IMR-90 (cell line): ENCODE results near the gene CDKAL1. TPM values are rescaled to one million over a fixed set of nuclear protein-coding genes. Genes with fewer than 3 reads are reported as not detected.
A peak's percentile ranks its signal among the peaks of the same experiment; 100 is the strongest.

Experiments
- ATAC-seq: fragments of 200-7000 bp; cut with Tn5 transposase; 2 replicates; pipeline ENCODE4 v1.9.1; 2020; ENCODE audit warnings: low read depth, mild to moderate bottlenecking, moderate library complexity
- BruUV-seq: library from RNA; stranded (reverse); fragments of 400-500 nt; replicated peaks from 2 replicates; lab custom pipeline; 2021; lab: Mats Ljungman, UMichigan
- CTCF ChIA-PET: fragments of 300-600 bp; formaldehyde crosslinking; extraction: SDS; loops from one replicate; lab custom pipeline; 2021; ENCODE audit warnings: antibody characterized with exemption; lab: Yijun Ruan, JAX
- POLR2A ChIA-PET: fragments of 300-600 bp; sonication (Branson Sonifier 250); formaldehyde crosslinking; loops from one replicate; lab custom pipeline; 2022; ENCODE audit warnings: antibody characterized with exemption; ENCODE audit not compliant: unreplicated experiment; lab: Charles Lee
- DNase-seq: peaks from one replicate; pipeline ENCODE4 v3.0.0; 2013
- H2AFZ ChIP-seq: replicated peaks from 2 replicates; pipeline ENCODE3; 2013; ENCODE audit warnings: low read length, mild to moderate bottlenecking; ENCODE audit not compliant: poor library complexity
- H2AK5ac ChIP-seq: 2 replicates; pipeline ENCODE4 v1.6.1; 2013; ENCODE audit warnings: low read depth, low read length, inconsistent platforms
- H2AK9ac ChIP-seq: replicated peaks from 2 replicates; pipeline ENCODE3; 2013; ENCODE audit warnings: mild to moderate bottlenecking, low read depth, low read length, moderate library complexity; ENCODE audit not compliant: poor library complexity
- H2BK120ac ChIP-seq: 2 replicates; pipeline ENCODE4 v1.6.1; 2013; ENCODE audit warnings: low read depth, low read length, inconsistent platforms
- H2BK15ac ChIP-seq: 3 replicates; pipeline ENCODE4 v1.6.1; 2013; ENCODE audit warnings: low read depth, low read length, inconsistent platforms
- H2BK20ac ChIP-seq: 2 replicates; pipeline ENCODE4 v1.6.1; 2013; ENCODE audit warnings: low read depth, mild to moderate bottlenecking, inconsistent platforms, low read length, moderate library complexity
- H2BK5ac ChIP-seq: 2 replicates; pipeline ENCODE4 v1.6.1; 2013; ENCODE audit warnings: mild to moderate bottlenecking, low read depth, low read length, inconsistent platforms; ENCODE audit not compliant: poor library complexity, severe bottlenecking
- H3K14ac ChIP-seq: replicated peaks from 2 replicates; pipeline ENCODE4 v1.6.1; 2013; ENCODE audit warnings: low read depth, low read length, inconsistent platforms
- H3K18ac ChIP-seq: 2 replicates; pipeline ENCODE4 v1.6.1; 2013; ENCODE audit warnings: low read depth, low read length, control low read depth
- H3K23ac ChIP-seq: 2 replicates; pipeline ENCODE4 v1.6.1; 2013; ENCODE audit warnings: low read depth, low read length, inconsistent platforms
- H3K27ac ChIP-seq: 2 replicates; pipeline ENCODE4 v1.5.1; 2013; ENCODE audit warnings: mild to moderate bottlenecking, control low read depth, low read length; ENCODE audit not compliant: insufficient read depth
- H3K27me3 ChIP-seq: 2 replicates; pipeline ENCODE4 v1.6.1; 2013; ENCODE audit warnings: low read length; ENCODE audit not compliant: control insufficient read depth, insufficient read depth
- H3K36me3 ChIP-seq: 2 replicates; pipeline ENCODE4 v1.6.1; 2013; ENCODE audit warnings: low read length, mixed read lengths; ENCODE audit not compliant: control insufficient read depth, insufficient read depth
- H3K4ac ChIP-seq: 2 replicates; pipeline ENCODE4 v1.6.1; 2013; ENCODE audit warnings: low read depth, low read length, inconsistent platforms
- H3K4me1 ChIP-seq: 2 replicates; pipeline ENCODE4 v1.6.1; 2013; ENCODE audit warnings: low read length, mixed read lengths; ENCODE audit not compliant: control insufficient read depth, insufficient read depth
- H3K4me2 ChIP-seq: 2 replicates; pipeline ENCODE4 v1.6.1; 2013; ENCODE audit warnings: low read depth, mild to moderate bottlenecking, control low read depth, low read length, moderate library complexity
- H3K4me3 ChIP-seq: 2 replicates; pipeline ENCODE4 v1.5.1; 2013; ENCODE audit warnings: low read depth, mild to moderate bottlenecking, control low read depth, low read length, moderate library complexity; ENCODE audit not compliant: insufficient read depth
- H3K56ac ChIP-seq: 2 replicates; pipeline ENCODE4 v1.6.1; 2013; ENCODE audit warnings: low read length, inconsistent platforms; ENCODE audit not compliant: insufficient read depth; ENCODE audit errors: extremely low read depth
- H3K79me1 ChIP-seq, 2 experiments: 2 replicates each; pipeline ENCODE4 v1.6.1; 2013; ENCODE audit warnings: low read length in 2 of 2, inconsistent platforms in 1 of 2, low read depth in 1 of 2
- H3K9ac ChIP-seq: 2 replicates; pipeline ENCODE4 v1.6.1; 2013; ENCODE audit warnings: low read depth, low read length, control low read depth
- H3K9me1 ChIP-seq: 2 replicates; pipeline ENCODE4 v1.6.1; 2013; ENCODE audit warnings: low read length, inconsistent platforms; ENCODE audit not compliant: insufficient read depth
- H3K9me3 ChIP-seq: 2 replicates; pipeline ENCODE4 v1.6.1; 2013; ENCODE audit warnings: low read length; ENCODE audit not compliant: control insufficient read depth, insufficient read depth
- H4K20me1 ChIP-seq: 2 replicates; pipeline ENCODE4 v1.6.1; 2013; ENCODE audit warnings: low read length, inconsistent platforms; ENCODE audit not compliant: insufficient read depth
- H4K5ac ChIP-seq: 2 replicates; pipeline ENCODE4 v1.6.1; 2013; ENCODE audit warnings: mild to moderate bottlenecking, low read depth, low read length, control low read depth
- H4K8ac ChIP-seq, 2 experiments: 2 replicates each; pipeline ENCODE4 v1.6.1; 2013; ENCODE audit warnings: low read depth in 2 of 2, low read length in 2 of 2, control low read depth in 1 of 2, inconsistent platforms in 1 of 2
- H4K91ac ChIP-seq: 2 replicates; pipeline ENCODE4 v1.6.1; 2013; ENCODE audit warnings: low read depth, low read length, inconsistent platforms; ENCODE audit not compliant: insufficient read depth
- BHLHE40 ChIP-seq: fragments of 150-350 bp; IDR thresholded peaks from 2 replicates; pipeline ENCODE4 v1.6.1; 2016; ENCODE audit warnings: mild to moderate bottlenecking, low read depth, low read length
- CEBPB ChIP-seq: IDR thresholded peaks from 2 replicates; pipeline ENCODE4 v1.6.1; 2012; ENCODE audit warnings: low read depth, low read length, improper control_type of control experiment
- CHD1 ChIP-seq: IDR thresholded peaks from 2 replicates; pipeline ENCODE4 v1.6.1; 2012; ENCODE audit warnings: low read depth, low read length, improper control_type of control experiment
- ELK1 ChIP-seq: fragments of 150-350 bp; IDR thresholded peaks from 2 replicates; pipeline ENCODE4 v1.6.1; 2016; ENCODE audit warnings: low read depth, mild to moderate bottlenecking, low read length, moderate library complexity, borderline replicate concordance
- FOS ChIP-seq: fragments of 150-350 bp; IDR thresholded peaks from 2 replicates; pipeline ENCODE4 v1.6.1; 2016; ENCODE audit warnings: low read depth, low read length
- MAFK ChIP-seq: IDR thresholded peaks from 2 replicates; pipeline ENCODE4 v1.6.1; 2012; ENCODE audit warnings: low read depth, low read length, improper control_type of control experiment
- MXI1 ChIP-seq: IDR thresholded peaks from 2 replicates; pipeline ENCODE4 v1.6.1; 2012; ENCODE audit warnings: low read depth, mild to moderate bottlenecking, low read length, moderate library complexity, borderline replicate concordance
- NFE2L2 ChIP-seq: fragments of 150-350 bp; IDR thresholded peaks from 2 replicates; pipeline ENCODE4 v1.6.1; 2016; ENCODE audit warnings: low read depth, mild to moderate bottlenecking, low read length
- POLR2A ChIP-seq: IDR thresholded peaks from 2 replicates; pipeline ENCODE4 v1.6.1; 2012; ENCODE audit warnings: mild to moderate bottlenecking, low read depth, low read length
- RCOR1 ChIP-seq: IDR thresholded peaks from 2 replicates; pipeline ENCODE4 v1.6.1; 2012; ENCODE audit warnings: mild to moderate bottlenecking, low read length, improper control_type of control experiment; ENCODE audit not compliant: insufficient replicate concordance
- RFX5 ChIP-seq: IDR thresholded peaks from 2 replicates; pipeline ENCODE4 v1.8.0; 2012; ENCODE audit warnings: low read depth, mild to moderate bottlenecking, low read length, moderate library complexity
- SMC3 ChIP-seq: fragments of 150-350 bp; IDR thresholded peaks from 2 replicates; pipeline ENCODE4 v1.6.1; 2016; ENCODE audit warnings: low read depth, mild to moderate bottlenecking, antibody characterized with exemption, low read length, moderate library complexity
- dilution Hi-C: fragments of 300-500 bp; cut with HindIII; formaldehyde crosslinking; loops from one replicate; pipeline ENCODE4 v1.14.3; 2018; ENCODE audit warnings: low sequenced_read_pairs; ENCODE audit not compliant: unreplicated experiment
- in situ Hi-C: fragments of 300-500 bp; cut with MboI; formaldehyde crosslinking; loops from 3 replicates; pipeline ENCODE4 v1.14.3; 2019; ENCODE audit warnings: low sequenced_read_pairs, inconsistent platforms, mixed read lengths
- intact Hi-C: fragments of 100-400 bp; cut with micrococcal nuclease; formaldehyde crosslinking; loops from 2 replicates; pipeline ENCODE4 v1.10.0; 2022
- polyA plus RNA-seq, 3 experiments: library from polyadenylated mRNA; depleted of rRNA; stranded (reverse); fragments of >200 nt; gene quantifications; 2 replicates each; pipeline ENCODE4 v1.2.3, GENCODE V29; 2012; ENCODE audit warnings: low replicate concordance in 1 of 3
- total RNA-seq: library from RNA; depleted of rRNA; stranded (reverse); fragments of >200 nt; gene quantifications from 2 replicates; pipeline ENCODE4 v1.2.3, GENCODE V29; 2012
- TF ChIP-seq, protein P1 (sequence below): conservative IDR thresholded peaks from 2 replicates; pipeline ENCODE4 v1.5.1; 2012; ENCODE audit warnings: mild to moderate bottlenecking, low read depth, low read length, improper control_type of control experiment
- TF ChIP-seq, protein P2 (sequence below): fragments of 150-350 bp; IDR thresholded peaks from 2 replicates; pipeline ENCODE4 v1.6.1; 2017; ENCODE audit warnings: mild to moderate bottlenecking, antibody characterized with exemption, low read length, low read depth

Gene CDKAL1
- total and polyA plus RNA-seq, 2 of the 4 experiments (the other 2 are of a cell fraction): 3.7 to 13.1 TPM

GRCh38 chr6:20755631-20756030 is 221.4 kb downstream of the CDKAL1 start:
- Histone ChIP-seq H3K4me3 (no peak overlapping the region), H4K91ac (no peak overlapping the region), H3K4me1 (peaks cover 3% of the 10 kb centered on the region; the same call in 1 of the 2 replicates), H3K36me3 (no peaks in the 10 kb centered on the region), H2BK5ac (no peak overlapping the region), H2BK120ac (no peak overlapping the region), H2BK15ac (no peak overlapping the region), H3K9ac (no peak overlapping the region), H4K8ac (no peak overlapping the region), H3K27ac (no peak overlapping the region), H3K18ac (no peak overlapping the region), H3K79me1 (peaks cover 0 to 14% of the 10 kb centered on the region in 2 experiments; a peak in 2 of 4 replicates), H3K9me3 (no peaks in the 10 kb centered on the region), H3K56ac (no peak overlapping the region), H3K14ac (no peak overlapping the region), H2AFZ (no peak overlapping the region), H2AK9ac (no peak overlapping the region), H3K9me1 (no peaks in the 10 kb centered on the region), H4K20me1 (no peaks in the 10 kb centered on the region), H4K5ac (no peak overlapping the region), H3K4me2 (no peak overlapping the region), H2BK20ac (no peak overlapping the region), H3K23ac (no peak overlapping the region), H2AK5ac (no peak overlapping the region), H3K27me3 (no peaks in the 10 kb centered on the region), H3K4ac (no peak overlapping the region)
- no peak for TF ChIP-seq BHLHE40
- no peak for TF ChIP-seq RCOR1
- TF ChIP-seq, protein P1, sequence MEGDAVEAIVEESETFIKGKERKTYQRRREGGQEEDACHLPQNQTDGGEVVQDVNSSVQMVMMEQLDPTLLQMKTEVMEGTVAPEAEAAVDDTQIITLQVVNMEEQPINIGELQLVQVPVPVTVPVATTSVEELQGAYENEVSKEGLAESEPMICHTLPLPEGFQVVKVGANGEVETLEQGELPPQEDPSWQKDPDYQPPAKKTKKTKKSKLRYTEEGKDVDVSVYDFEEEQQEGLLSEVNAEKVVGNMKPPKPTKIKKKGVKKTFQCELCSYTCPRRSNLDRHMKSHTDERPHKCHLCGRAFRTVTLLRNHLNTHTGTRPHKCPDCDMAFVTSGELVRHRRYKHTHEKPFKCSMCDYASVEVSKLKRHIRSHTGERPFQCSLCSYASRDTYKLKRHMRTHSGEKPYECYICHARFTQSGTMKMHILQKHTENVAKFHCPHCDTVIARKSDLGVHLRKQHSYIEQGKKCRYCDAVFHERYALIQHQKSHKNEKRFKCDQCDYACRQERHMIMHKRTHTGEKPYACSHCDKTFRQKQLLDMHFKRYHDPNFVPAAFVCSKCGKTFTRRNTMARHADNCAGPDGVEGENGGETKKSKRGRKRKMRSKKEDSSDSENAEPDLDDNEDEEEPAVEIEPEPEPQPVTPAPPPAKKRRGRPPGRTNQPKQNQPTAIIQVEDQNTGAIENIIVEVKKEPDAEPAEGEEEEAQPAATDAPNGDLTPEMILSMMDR: no peak
- TF ChIP-seq, protein P2, sequence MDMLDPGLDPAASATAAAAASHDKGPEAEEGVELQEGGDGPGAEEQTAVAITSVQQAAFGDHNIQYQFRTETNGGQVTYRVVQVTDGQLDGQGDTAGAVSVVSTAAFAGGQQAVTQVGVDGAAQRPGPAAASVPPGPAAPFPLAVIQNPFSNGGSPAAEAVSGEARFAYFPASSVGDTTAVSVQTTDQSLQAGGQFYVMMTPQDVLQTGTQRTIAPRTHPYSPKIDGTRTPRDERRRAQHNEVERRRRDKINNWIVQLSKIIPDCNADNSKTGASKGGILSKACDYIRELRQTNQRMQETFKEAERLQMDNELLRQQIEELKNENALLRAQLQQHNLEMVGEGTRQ: no peak
- no peak for TF ChIP-seq CHD1
- no peak for TF ChIP-seq MXI1
- TF ChIP-seq SMC3: no peak
- no peak for TF ChIP-seq RFX5
- no peak for TF ChIP-seq ELK1
- no peak for TF ChIP-seq FOS
- TF ChIP-seq MAFK: no peak
- no peak for TF ChIP-seq CEBPB
- no peak for TF ChIP-seq POLR2A
- TF ChIP-seq NFE2L2: no peak
- no TSS peak for BruUV-seq
- in situ Hi-C loops (no loop called here), dilution Hi-C loops (no loop called here), intact Hi-C loops (no loop called here)
- POLR2A ChIA-PET: no interaction called here
- no peak for ATAC-seq
- CTCF ChIA-PET: interaction anchor here (0.5 kb wide), 1 partner anchor 68 kb away, joined by 3 read pairs; no protein-coding TSS in a partner anchor
- DNase-seq: peak; percentile 28
